Endothelial cell of umbilical vein (primary cell): ENCODE data around the gene SRGAP1. TPM values are rescaled to one million over a fixed set of nuclear protein-coding genes. Genes with fewer than 3 reads are reported as not detected.

Experiments
- BruUV-seq: library from RNA; stranded (reverse); fragments of 400-500 nt; replicated peaks from 2 replicates; lab custom pipeline; 2021; lab: Mats Ljungman, UMichigan
- CTCF ChIA-PET: fragments of 300-600, 350-600 bp; sonication (Branson Sonifier 250); formaldehyde crosslinking; loops from one replicate; lab custom pipeline; 2021; ENCODE audit warnings: antibody characterized with exemption, inconsistent platforms; lab: Charles Lee
- POLR2A ChIA-PET: fragments of 300-600, 350-600 bp; sonication (Branson Sonifier 250); formaldehyde crosslinking; loops from one replicate; lab custom pipeline; 2021; ENCODE audit warnings: antibody characterized with exemption, inconsistent platforms; lab: Charles Lee
- DNase-seq: peaks from one replicate; pipeline ENCODE4 v3.0.0-alpha.2; 2011; ENCODE audit warnings: low read depth, low spot score
- FAIRE-seq: peaks from 2 replicates; lab custom pipeline; 2011; peaks lifted over from hg19 to GRCh38; lab: Jason Lieb, UNC
- H2AFZ ChIP-seq: 2 replicates; pipeline ENCODE4 v1.6.0; 2012; ENCODE audit warnings: low read depth, low read length, control low read depth, inconsistent platforms
- H3K27ac ChIP-seq: 2 replicates; pipeline ENCODE4 v1.5.1; 2011; ENCODE audit warnings: low read depth, mild to moderate bottlenecking, control low read depth, low read length, moderate library complexity; ENCODE audit not compliant: insufficient read depth
- H3K27me3 ChIP-seq, 2 experiments: 2 replicates each; pipeline versions ENCODE4 v1.6.0 to v1.6.1; 2011; ENCODE audit warnings: low read length in 2 of 2, mixed read lengths in 1 of 2; ENCODE audit not compliant: control insufficient read depth in 2 of 2, insufficient read depth in 2 of 2
- H3K36me3 ChIP-seq, 2 experiments: 2 replicates in 1 of 2; 3 replicates in 1 of 2; pipeline ENCODE4 v1.5.1; 2011; ENCODE audit warnings: low read length in 2 of 2, mild to moderate bottlenecking in 1 of 2, moderate library complexity in 1 of 2; ENCODE audit not compliant: control insufficient read depth in 2 of 2, insufficient read depth in 2 of 2; ENCODE audit errors: extremely low read depth in 1 of 2
- H3K4me1 ChIP-seq: 3 replicates; pipeline ENCODE4 v1.5.1; 2011; ENCODE audit warnings: mild to moderate bottlenecking, low read length; ENCODE audit not compliant: control insufficient read depth, insufficient read depth; ENCODE audit errors: extremely low read depth
- H3K4me2 ChIP-seq: 2 replicates; pipeline ENCODE4 v1.6.1; 2011; ENCODE audit warnings: low read length, control low read depth, mixed read lengths; ENCODE audit not compliant: insufficient read depth
- H3K4me3 ChIP-seq, 3 experiments: fragments of 200-600 bp in 1 of 3; sonication (generic), shearing (Covaris generic) in 1 of 3; replicated peaks in 1 of 3; 2 replicates each; pipeline ENCODE4 v1.5.1; 2011 to 2016; ENCODE audit warnings: control low read depth in 3 of 3, low read length in 3 of 3, mild to moderate bottlenecking in 2 of 3, inconsistent platforms in 1 of 3, low read depth in 1 of 3, moderate library complexity in 1 of 3; ENCODE audit not compliant: insufficient read depth in 1 of 3
- H3K79me2 ChIP-seq: 2 replicates; pipeline ENCODE4 v1.6.0; 2012; ENCODE audit warnings: low read length, inconsistent platforms; ENCODE audit not compliant: control insufficient read depth, insufficient read depth
- H3K9ac ChIP-seq: replicated peaks from 2 replicates; pipeline ENCODE3; 2011; ENCODE audit warnings: low read length, control low read depth; ENCODE audit not compliant: insufficient read depth; ENCODE audit errors: extremely low read depth
- H3K9me1 ChIP-seq: replicated peaks from 3 replicates; pipeline ENCODE4 v1.6.0; 2011; ENCODE audit warnings: mild to moderate bottlenecking, low read length; ENCODE audit not compliant: control insufficient read depth, insufficient read depth; ENCODE audit errors: extremely low read depth
- H3K9me3 ChIP-seq: replicated peaks from 2 replicates; pipeline ENCODE4 v1.5.1; 2012; ENCODE audit warnings: low read length, inconsistent platforms; ENCODE audit not compliant: control insufficient read depth, insufficient read depth
- H4K20me1 ChIP-seq: replicated peaks from 2 replicates; pipeline ENCODE3; 2011; ENCODE audit warnings: mild to moderate bottlenecking, low read length; ENCODE audit not compliant: control insufficient read depth, insufficient read depth; ENCODE audit errors: extremely low read depth
- EZH2 ChIP-seq: IDR thresholded peaks from 2 replicates; pipeline ENCODE4 v1.6.1; 2012; ENCODE audit warnings: borderline replicate concordance, low read depth, mild to moderate bottlenecking, moderate library complexity, low read length, inconsistent platforms; ENCODE audit not compliant: severe bottlenecking
- FOS ChIP-seq: IDR thresholded peaks from 2 replicates; pipeline ENCODE4 v1.6.1; 2011; ENCODE audit warnings: mild to moderate bottlenecking, low read length, moderate library complexity, borderline replicate concordance; ENCODE audit not compliant: insufficient read depth
- GATA2 ChIP-seq: IDR thresholded peaks from 2 replicates; pipeline ENCODE4 v1.7.0; 2011; ENCODE audit warnings: low read depth, mild to moderate bottlenecking, moderate library complexity, mixed read lengths, low read length; ENCODE audit not compliant: insufficient read length, insufficient read depth
- JUN ChIP-seq: IDR thresholded peaks from 2 replicates; pipeline ENCODE4 v1.6.1; 2011; ENCODE audit warnings: borderline replicate concordance, low read depth; ENCODE audit not compliant: insufficient read length, insufficient read depth
- MAX ChIP-seq: IDR thresholded peaks from 2 replicates; pipeline ENCODE4 v1.6.1; 2011; ENCODE audit not compliant: insufficient read depth, insufficient read length
- MYC ChIP-seq: IDR thresholded peaks from one replicate; pipeline ENCODE4 v1.6.1; 2011; ENCODE audit warnings: mild to moderate bottlenecking, low read depth, low read length
- POLR2A ChIP-seq: IDR thresholded peaks from 2 replicates; pipeline ENCODE4 v1.6.1; 2012; ENCODE audit warnings: low read depth, mild to moderate bottlenecking, control low read depth, low read length
- POLR2AphosphoS5 ChIP-seq: IDR thresholded peaks from 2 replicates; pipeline ENCODE4 v1.6.1; 2012; ENCODE audit warnings: low read depth, mild to moderate bottlenecking, control low read depth, low read length, moderate library complexity; ENCODE audit not compliant: insufficient read depth
- dilution Hi-C: fragments of 300-500 bp; cut with MboI; formaldehyde crosslinking; loops from one replicate; pipeline ENCODE4 v1.15.0; 2019; ENCODE audit warnings: low sequenced_read_pairs; ENCODE audit not compliant: extremely low pct_ligation_motif_present
- intact Hi-C: fragments of 100-400 bp; cut with micrococcal nuclease; formaldehyde crosslinking; loops from one replicate; pipeline ENCODE4 v1.10.0; 2022
- polyA plus RNA-seq, 4 experiments: library from polyadenylated mRNA; depleted of rRNA in 3 of 4; stranded (reverse) in 3 of 4; unstranded in 1 of 4; fragments of >200 nt; gene quantifications; 2 replicates each; pipeline versions ENCODE4 v1.2.1 to v1.2.3, GENCODE V29; 2011 to 2012; ENCODE audit warnings: missing spikeins in 1 of 4
- total RNA-seq: library from RNA; stranded (reverse); gene quantifications from 2 replicates; pipeline ENCODE4 v1.2.3, GENCODE V29; 2021
- TF ChIP-seq, protein P1 (sequence below), 2 donors: IDR thresholded peaks; 1 replicate in 1 of 2; 2 replicates in 1 of 2; pipeline ENCODE4 v1.5.1; 2011; ENCODE audit warnings: low read length in 2 of 2, mild to moderate bottlenecking in 2 of 2, moderate library complexity in 2 of 2, control low read depth in 1 of 2, inconsistent platforms in 1 of 2, low read depth in 1 of 2; ENCODE audit not compliant: insufficient read depth in 1 of 2; ENCODE audit errors: extremely low read depth in 1 of 2

Gene SRGAP1
- total and polyA plus RNA-seq, 2 donors (not counting 3 experiments of a cell fraction or from before 2014, with no cell fraction given): 4.9 to 16.3 TPM

DNA sequence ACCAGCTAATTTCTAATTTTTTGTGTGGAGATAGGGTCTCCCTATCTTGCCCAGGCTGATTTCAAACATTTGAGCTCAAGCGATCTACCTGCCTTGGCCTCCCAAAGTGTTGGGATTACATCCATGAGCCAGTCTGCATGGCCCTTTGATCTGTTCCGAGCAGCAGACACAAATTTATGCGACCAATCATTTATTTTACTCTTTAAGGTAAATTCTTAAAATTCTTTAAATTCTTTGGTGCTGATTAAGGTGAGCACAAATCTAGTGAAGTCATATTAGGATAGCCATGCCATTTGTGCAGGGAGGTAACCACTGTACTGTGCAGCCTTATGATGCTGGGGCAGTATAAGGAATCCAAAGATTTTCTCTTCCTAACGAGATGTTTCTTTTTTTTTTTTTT, 135.7 kb downstream of the SRGAP1 start:
- H3K4me1 ChIP-seq: peaks cover 6% of the 10 kb centered on the region

More for the DNA sequence above, 135.7 kb downstream of the SRGAP1 start:
- Histone ChIP-seq H3K36me3 (no peaks in the 10 kb centered on the region), H4K20me1 (no peaks in the 10 kb centered on the region), H3K9me1 (no peaks in the 10 kb centered on the region), H3K9me3 (no peaks in the 10 kb centered on the region), H3K9ac (no peak overlapping the region), H3K79me2 (peaks cover 1% of the 10 kb centered on the region), H3K4me2 (no peak overlapping the region), H3K4me3 (no peak overlapping the region), H2AFZ (no peak overlapping the region), H3K27ac (no peak overlapping the region), H3K27me3 (no peaks in the 10 kb centered on the region)
- DNase-seq (no peak), FAIRE-seq (no peak)
- dilution Hi-C loops (no loop called here), intact Hi-C loops (no loop called here)
- BruUV-seq: no TSS peak
- ChIA-PET CTCF (interaction anchor here (1.3 to 1.8 kb wide), 2 partner anchors 9 to 12 kb away, joined by 4 read pairs; no protein-coding TSS in a partner anchor), POLR2A (no interaction called here)
- TF ChIP-seq POLR2AphosphoS5: no peak
- TF ChIP-seq, protein P1, sequence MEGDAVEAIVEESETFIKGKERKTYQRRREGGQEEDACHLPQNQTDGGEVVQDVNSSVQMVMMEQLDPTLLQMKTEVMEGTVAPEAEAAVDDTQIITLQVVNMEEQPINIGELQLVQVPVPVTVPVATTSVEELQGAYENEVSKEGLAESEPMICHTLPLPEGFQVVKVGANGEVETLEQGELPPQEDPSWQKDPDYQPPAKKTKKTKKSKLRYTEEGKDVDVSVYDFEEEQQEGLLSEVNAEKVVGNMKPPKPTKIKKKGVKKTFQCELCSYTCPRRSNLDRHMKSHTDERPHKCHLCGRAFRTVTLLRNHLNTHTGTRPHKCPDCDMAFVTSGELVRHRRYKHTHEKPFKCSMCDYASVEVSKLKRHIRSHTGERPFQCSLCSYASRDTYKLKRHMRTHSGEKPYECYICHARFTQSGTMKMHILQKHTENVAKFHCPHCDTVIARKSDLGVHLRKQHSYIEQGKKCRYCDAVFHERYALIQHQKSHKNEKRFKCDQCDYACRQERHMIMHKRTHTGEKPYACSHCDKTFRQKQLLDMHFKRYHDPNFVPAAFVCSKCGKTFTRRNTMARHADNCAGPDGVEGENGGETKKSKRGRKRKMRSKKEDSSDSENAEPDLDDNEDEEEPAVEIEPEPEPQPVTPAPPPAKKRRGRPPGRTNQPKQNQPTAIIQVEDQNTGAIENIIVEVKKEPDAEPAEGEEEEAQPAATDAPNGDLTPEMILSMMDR (IDR thresholded peaks at IDR 0.05; ENCODE audit: extremely low read depth in 1 of 2, insufficient read depth in 1 of 2, low read depth in 1 of 2, low read length in 2 of 2): no peak
- no peak for TF ChIP-seq FOS
- TF ChIP-seq EZH2: no peak
- no peak for TF ChIP-seq MYC
- no peak for TF ChIP-seq JUN
- TF ChIP-seq GATA2: no peak
- no peak for TF ChIP-seq MAX
- TF ChIP-seq POLR2A: no peak
